GM12878 (cell line): ENCODE results near the gene GRM5. TPM values are rescaled to one million over a fixed set of nuclear protein-coding genes. Genes with fewer than 3 reads are reported as not detected.
A peak's percentile ranks its signal among the peaks of the same experiment; 100 is the strongest.

Experiments used
- ATAC-seq: fragments of 200-7000 bp; cut with Tn5 transposase; 3 replicates; pipeline ENCODE4 v1.9.1; 2020; ENCODE audit warnings: mild to moderate bottlenecking, moderate library complexity
- BruUV-seq: library from RNA; stranded (reverse); fragments of 400-500 nt; replicated peaks from 2 replicates; lab custom pipeline; 2021; lab: Mats Ljungman, UMichigan
- CTCF ChIA-PET: fragments of 300-600 bp; sonication (Branson Sonifier 250); formaldehyde crosslinking; extraction: SDS; loops from one replicate; lab custom pipeline; 2021; ENCODE audit warnings: inconsistent platforms; lab: Yijun Ruan, JAX
- POLR2A ChIA-PET: fragments of 350-600 bp; formaldehyde crosslinking; extraction: SDS; loops from one replicate; lab custom pipeline; 2021; ENCODE audit warnings: inconsistent platforms; lab: Charles Lee
- RAD21 ChIA-PET: fragments of 300-600 bp; sonication (Branson Sonifier 250); formaldehyde crosslinking; loops from one replicate; lab custom pipeline; 2023; ENCODE audit warnings: antibody characterized with exemption; ENCODE audit not compliant: unreplicated experiment; lab: Charles Lee
- SMC1A ChIA-PET: fragments of 300-600 bp; sonication (Branson Sonifier 250); formaldehyde crosslinking; loops from one replicate; lab custom pipeline; 2023; ENCODE audit not compliant: unreplicated experiment, uncharacterized antibody; lab: Charles Lee
- DNase-seq: peaks from one replicate; pipeline ENCODE4 v3.0.0-alpha.2; 2011; ENCODE audit warnings: low read depth, low spot score
- FAIRE-seq: peaks from 3 replicates; lab custom pipeline; 2011; peaks lifted over from hg19 to GRCh38; lab: Jason Lieb, UNC
- H2AFZ ChIP-seq: 2 replicates; pipeline ENCODE4 v1.6.0; 2011; ENCODE audit warnings: low read depth, low read length, control low read depth; ENCODE audit not compliant: control insufficient read depth
- H3K27ac ChIP-seq: 2 replicates; pipeline ENCODE4 v1.5.1; 2011; ENCODE audit warnings: control low read depth; ENCODE audit not compliant: control insufficient read depth, insufficient read depth
- H3K27me3 ChIP-seq, 2 experiments: replicated peaks in 1 of 2; 2 replicates each; pipeline versions ENCODE4 v1.6.0 to v1.6.1; 2011; ENCODE audit warnings: low read length in 1 of 2; ENCODE audit not compliant: control insufficient read depth in 2 of 2, insufficient read depth in 2 of 2
- H3K36me3 ChIP-seq, 2 experiments: 2 replicates each; pipeline ENCODE4 v1.5.1; 2011; ENCODE audit warnings: low read length in 1 of 2; ENCODE audit not compliant: control insufficient read depth in 2 of 2, insufficient read depth in 2 of 2
- H3K4me1 ChIP-seq: 2 replicates; pipeline ENCODE4 v1.6.1; 2011; ENCODE audit warnings: mild to moderate bottlenecking, low read length, moderate library complexity, mixed read lengths; ENCODE audit not compliant: control insufficient read depth, insufficient read depth
- H3K4me2 ChIP-seq: 2 replicates; pipeline ENCODE4 v1.6.0; 2011; ENCODE audit warnings: control low read depth; ENCODE audit not compliant: control insufficient read depth, insufficient read depth
- H3K4me3 ChIP-seq: fragments of 200-600 bp; sonication (generic); 2 replicates; pipeline ENCODE4 v1.5.1; 2016
- H3K79me2 ChIP-seq: 2 replicates; pipeline ENCODE4 v1.6.0; 2011; ENCODE audit warnings: low read length; ENCODE audit not compliant: control insufficient read depth, insufficient read depth
- H3K9ac ChIP-seq: 2 replicates; pipeline ENCODE4 v1.8.0; 2011; ENCODE audit warnings: low read length, control low read depth, mixed read lengths; ENCODE audit not compliant: control insufficient read depth, insufficient read depth
- H3K9me3 ChIP-seq: replicated peaks from 3 replicates; pipeline ENCODE4 v1.5.1; 2011; ENCODE audit warnings: mild to moderate bottlenecking, low read length; ENCODE audit not compliant: control insufficient read depth, insufficient read depth
- H4K20me1 ChIP-seq: 2 replicates; pipeline ENCODE4 v1.6.0; 2011; ENCODE audit not compliant: control insufficient read depth, insufficient read depth
- BHLHE40 ChIP-seq, 2 experiments: fragments of 450-650 bp in 1 of 2; IDR thresholded peaks; 2 replicates each; pipeline ENCODE4 v1.6.1; 2011 to 2017; ENCODE audit warnings: low read depth in 2 of 2, borderline replicate concordance in 1 of 2, improper control_type of control experiment in 1 of 2, low read length in 1 of 2, mild to moderate bottlenecking in 1 of 2
- CBX3 ChIP-seq: fragments of 200-600 bp; sonication (generic); IDR thresholded peaks from 2 replicates; pipeline ENCODE4 v1.6.1; 2016; ENCODE audit warnings: low read depth, borderline replicate concordance
- ESRRA ChIP-seq: IDR thresholded peaks from 2 replicates; pipeline ENCODE4 v1.6.1; 2012; ENCODE audit warnings: mild to moderate bottlenecking, low read length, improper control_type of control experiment
- IRF4 ChIP-seq: IDR thresholded peaks from 2 replicates; pipeline ENCODE4 v1.6.1; 2011; ENCODE audit warnings: low read depth, low read length
- IRF5 ChIP-seq: fragments of 450-650 bp; IDR thresholded peaks from 2 replicates; pipeline ENCODE4 v1.6.1; 2017; ENCODE audit warnings: borderline replicate concordance
- MEF2B ChIP-seq: fragments of 450-650 bp; IDR thresholded peaks from 2 replicates; pipeline ENCODE4 v1.6.1; 2018; ENCODE audit warnings: mild to moderate bottlenecking, moderate library complexity; ENCODE audit not compliant: partially characterized antibody, poor library complexity, severe bottlenecking
- MTA2 ChIP-seq: fragments of 450-650 bp; IDR thresholded peaks from 2 replicates; pipeline ENCODE4 v1.6.1; 2016; ENCODE audit warnings: low read depth, mild to moderate bottlenecking, moderate library complexity
- MTA3 ChIP-seq: IDR thresholded peaks from 2 replicates; pipeline ENCODE4 v1.6.1; 2012; ENCODE audit warnings: low read length, inconsistent platforms, borderline replicate concordance
- NR2F1 ChIP-seq: fragments of 450-650 bp; conservative IDR thresholded peaks from 2 replicates; pipeline ENCODE4 v1.6.1; 2017; ENCODE audit warnings: mild to moderate bottlenecking
- NRF1 ChIP-seq: conservative IDR thresholded peaks from 2 replicates; pipeline ENCODE4 v1.6.1; 2011; ENCODE audit warnings: mild to moderate bottlenecking, low read depth, low read length, improper control_type of control experiment
- RAD51 ChIP-seq: fragments of 450-650 bp; IDR thresholded peaks from 2 replicates; pipeline ENCODE4 v1.6.1; 2016; ENCODE audit warnings: moderate library complexity, mild to moderate bottlenecking, inconsistent platforms
- RFX5 ChIP-seq: IDR thresholded peaks from 2 replicates; pipeline ENCODE4 v1.6.1; 2011; ENCODE audit warnings: low read depth, low read length, improper control_type of control experiment
- SIN3A ChIP-seq: IDR thresholded peaks from 2 replicates; pipeline ENCODE4 v1.6.1; 2012; ENCODE audit warnings: low read depth, low read length, improper control_type of control experiment
- SP1 ChIP-seq: IDR thresholded peaks from one replicate; pipeline ENCODE4 v1.6.1; 2011; ENCODE audit warnings: low read depth, low read length
- STAT1 ChIP-seq: fragments of 450-650 bp; conservative IDR thresholded peaks from 2 replicates; pipeline ENCODE4 v1.6.1; 2014; ENCODE audit warnings: antibody characterized with exemption, mild to moderate bottlenecking
- SUZ12 ChIP-seq: fragments of 200-600 bp; sonication (generic); IDR thresholded peaks from one replicate; pipeline ENCODE4 v1.6.1; 2018; ENCODE audit warnings: antibody characterized with exemption, mild to moderate bottlenecking; ENCODE audit not compliant: unreplicated experiment
- USF2 ChIP-seq: IDR thresholded peaks from 2 replicates; pipeline ENCODE4 v1.6.1; 2011; ENCODE audit warnings: low read depth, low read length, improper control_type of control experiment, borderline replicate concordance
- WGBS: methylation state at CpG from one replicate; pipeline ENCODE4 v1.1.6; 2016; ENCODE audit warnings: low lambda C conversion rate; ENCODE audit not compliant: insufficient replicate concordance, insufficient coverage; ENCODE audit errors: missing lambda C conversion rate; 5-methylcytosine and 5-hydroxymethylcytosine counted together
- in situ Hi-C: fragments of 300-500 bp; cut with MboI; formaldehyde crosslinking; loops from 9 replicates; pipeline ENCODE4 v1.14.3; 2018; ENCODE audit warnings: mixed read lengths
- intact Hi-C: fragments of 100-400 bp; cut with micrococcal nuclease; formaldehyde crosslinking; loops from one replicate; pipeline ENCODE4 v1.14.2; 2022; ENCODE audit not compliant: unreplicated experiment
- polyA plus RNA-seq, 11 experiments: library from polyadenylated mRNA; depleted of rRNA in 4 of 11; unstranded in 6 of 11; stranded (reverse) in 5 of 11; fragments of >200 nt; fragmentation: Nextera tagmentation in 4 of 11; fragmentation: Illumina TruSeq in 1 of 11; extraction: Ambion mirVana in 4 of 11; extraction: Trizol in 1 of 11; gene quantifications; 1 replicate in 1 of 11; 2 replicates in 10 of 11; pipeline versions ENCODE4 v1.2.1 to v1.2.3, GENCODE V29; 2011 to 2016; ENCODE audit warnings: inconsistent platforms in 2 of 11, missing spikeins in 2 of 11, low read depth in 1 of 11
- total RNA-seq, 4 experiments: library from RNA; depleted of rRNA in 3 of 4; stranded (reverse); fragments of >200 nt in 3 of 4; fragmentation: Illumina TruSeq in 1 of 4; extraction: Trizol in 1 of 4; gene quantifications; 2 replicates each; pipeline versions ENCODE4 v1.2.1 to v1.2.3, GENCODE V29; 2013 to 2021

Gene GRM5
- total and polyA plus RNA-seq, 10 of the 15 experiments (the other 5 are each of a cell fraction or from before 2014, with no cell fraction given): not detected

- Histone ChIP-seq H3K79me2 (no peaks in the 10 kb centered on the region), H4K20me1 (no peaks in the 10 kb centered on the region), H2AFZ (no peak overlapping the region), H3K4me1 (peaks cover 3% of the 10 kb centered on the region; the same call in 1 of the 2 replicates), H3K27ac (no peak overlapping the region), H3K9ac (no peak overlapping the region), H3K4me3 (no peak overlapping the region), H3K36me3 (no peaks in the 10 kb centered on the region), H3K4me2 (no peak overlapping the region), H3K9me3 (peaks cover 3% of the 10 kb centered on the region; the same call in 2 of the 3 replicates), H3K27me3 (no peaks in the 10 kb centered on the region)
- SMC1A ChIA-PET: interaction anchor here (1.4 kb wide), 1 partner anchor 17 kb away, joined by 4 read pairs; no protein-coding TSS in a partner anchor
- FAIRE-seq (no peak), ATAC-seq (no peak), DNase-seq (no peak)
- POLR2A ChIA-PET: no interaction called here
- in situ Hi-C loops: no loop called here
- BruUV-seq: no TSS peak
- CTCF ChIA-PET: interaction anchor here (1.0 to 1.2 kb wide), 2 partner anchors 9 to 21 kb away, joined by 3 read pairs; no protein-coding TSS in a partner anchor
- TF ChIP-seq ESRRA (no peak), STAT1 (no peak), MTA3 (no peak), SUZ12 (no peak), CBX3 (no peak)
- RAD21 ChIA-PET: interaction anchor here (0.8 kb wide), 1 partner anchor 17 kb away, joined by 3 read pairs; no protein-coding TSS in a partner anchor
- intact Hi-C loops: loop anchor here (10.0 kb wide), 1 partner anchor 514 kb away; no protein-coding TSS in a partner anchor
Measured at GRCh38 chr11:88818978-88819377, 246.8 kb downstream of the GRM5 start.

GRCh38 chr11:88815505-88815904 is 250.3 kb downstream of the GRM5 start:
- CTCF ChIA-PET: no interaction called here
- POLR2A ChIA-PET: interaction anchor here (0.6 to 0.7 kb wide), 2 partner anchors 17 to 285 kb away, joined by 5 to 9 read pairs; no protein-coding TSS in a partner anchor
- no peak for FAIRE-seq
- TF ChIP-seq IRF5 (no peak), NRF1 (no peak), RAD51 (no peak), MEF2B (peak; percentile 23), IRF4 (no peak), NR2F1 (peak; percentile 24; the same call in 1 of the 2 replicates), RFX5 (no peak), SP1 (no peak), BHLHE40 (IDR thresholded peaks at IDR 0.05; ENCODE audit: borderline replicate concordance in 1 of 2, low read depth in 2 of 2, low read length in 1 of 2) (no peak; a peak in 1 of 4 replicates), MTA2 (peak; percentile 64), USF2 (no peak), SIN3A (no peak)

More at GRCh38 chr11:88815505-88815904, 250.3 kb downstream of the GRM5 start:
- in situ Hi-C loops: no loop called here
- H3K9ac ChIP-seq: no peak overlapping the region
- 0 out of 3 replicates have a peak, but pooled peaks have one; percentile 11 for ATAC-seq
- no peak overlapping the region for H3K27ac ChIP-seq
- H3K9me3 ChIP-seq: peaks cover 3% of the 10 kb centered on the region; the same call in 2 of the 3 replicates
- no peaks in the 10 kb centered on the region for H3K27me3 ChIP-seq
- H3K79me2 ChIP-seq: no peaks in the 10 kb centered on the region
- no peaks in the 10 kb centered on the region for H4K20me1 ChIP-seq
- no TSS peak for BruUV-seq
- DNase-seq: no peak
- intact Hi-C loops: loop anchor here (10.0 kb wide), 1 partner anchor 511 kb away; no protein-coding TSS in a partner anchor
- H3K4me2 ChIP-seq: no peak overlapping the region
- peaks cover 10% of the 10 kb centered on the region; the same call in 1 of the 2 replicates for H3K4me1 ChIP-seq
- RAD21 ChIA-PET: interaction anchor here (0.7 kb wide), 1 partner anchor 217 kb away, joined by 3 read pairs; no protein-coding TSS in a partner anchor
- SMC1A ChIA-PET: interaction anchor here (1.0 kb wide), 1 partner anchor 116 kb away, joined by 3 read pairs; no protein-coding TSS in a partner anchor
- no peak overlapping the region for H3K4me3 ChIP-seq
- H3K36me3 ChIP-seq: no peaks in the 10 kb centered on the region
- WGBS: 0% methylated on average over 3 of the region's 3 CpGs
- H2AFZ ChIP-seq: no peak overlapping the region
